H9 (cell line): Measurements from ENCODE around the gene IDI2. TPM values are rescaled to one million over a fixed set of nuclear protein-coding genes. Genes with fewer than 3 reads are reported as not detected.
A peak's percentile ranks its signal among the peaks of the same experiment; 100 is the strongest.

Experiments
- DNase-seq: peaks from one replicate; pipeline ENCODE4 v3.0.0-alpha.2; 2017
- H2AFZ ChIP-seq: one replicate; pipeline ENCODE4 v1.6.1; 2013; ENCODE audit warnings: mild to moderate bottlenecking, low read length, control low read depth, moderate library complexity
- H2AK5ac ChIP-seq: 2 replicates; pipeline ENCODE4 v1.6.1; 2013; ENCODE audit warnings: low read length, control low read depth, mixed read lengths; ENCODE audit not compliant: insufficient read length
- H2BK120ac ChIP-seq: one replicate; pipeline ENCODE4 v1.6.1; 2013; ENCODE audit warnings: low read depth, mild to moderate bottlenecking, low read length, control low read depth, inconsistent platforms; ENCODE audit not compliant: poor library complexity, severe bottlenecking
- H2BK12ac ChIP-seq: 2 replicates; pipeline ENCODE4 v1.6.1; 2013; ENCODE audit warnings: low read length, control low read depth, mixed read lengths, low read depth; ENCODE audit not compliant: insufficient read length
- H2BK15ac ChIP-seq: 2 replicates; pipeline ENCODE4 v1.6.1; 2013; ENCODE audit warnings: low read depth, low read length, control low read depth
- H2BK20ac ChIP-seq: one replicate; pipeline ENCODE4 v1.6.1; 2013; ENCODE audit warnings: low read depth, mild to moderate bottlenecking, low read length, control low read depth, inconsistent platforms; ENCODE audit not compliant: poor library complexity, severe bottlenecking
- H2BK5ac ChIP-seq: 2 replicates; pipeline ENCODE4 v1.6.1; 2013; ENCODE audit warnings: low read length, control low read depth, mixed read lengths; ENCODE audit not compliant: insufficient read length
- H3K14ac ChIP-seq: 2 replicates; pipeline ENCODE4 v1.6.1; 2013; ENCODE audit warnings: low read length, control low read depth; ENCODE audit not compliant: insufficient read depth
- H3K18ac ChIP-seq: 2 replicates; pipeline ENCODE4 v1.6.1; 2013; ENCODE audit warnings: low read depth, mild to moderate bottlenecking, mixed read lengths, low read length, control low read depth; ENCODE audit not compliant: insufficient read length
- H3K23ac ChIP-seq: 2 replicates; pipeline ENCODE4 v1.6.1; 2013; ENCODE audit warnings: low read length, control low read depth, mixed read lengths, low read depth; ENCODE audit not compliant: insufficient read length
- H3K23me2 ChIP-seq: 2 replicates; pipeline ENCODE4 v1.6.1; 2013; ENCODE audit warnings: low read depth, mild to moderate bottlenecking, mixed read lengths, low read length, control low read depth; ENCODE audit not compliant: insufficient read length, poor library complexity, severe bottlenecking
- H3K27ac ChIP-seq: 2 replicates; pipeline ENCODE4 v1.5.1; 2013; ENCODE audit warnings: low read length, control low read depth, mixed read lengths, low read depth; ENCODE audit not compliant: insufficient read length
- H3K27me3 ChIP-seq: 2 replicates; pipeline ENCODE4 v1.6.1; 2013; ENCODE audit warnings: low read length, control low read depth, inconsistent platforms; ENCODE audit not compliant: insufficient read depth
- H3K4ac ChIP-seq: 2 replicates; pipeline ENCODE4 v1.6.1; 2013; ENCODE audit warnings: low read depth, mild to moderate bottlenecking, control low read depth, inconsistent platforms, low read length, moderate library complexity
- H3K4me1 ChIP-seq: 2 replicates; pipeline ENCODE4 v1.6.1; 2013; ENCODE audit warnings: low read length, control low read depth, inconsistent platforms; ENCODE audit not compliant: insufficient read depth
- H3K4me2 ChIP-seq: 2 replicates; pipeline ENCODE4 v1.6.1; 2013; ENCODE audit warnings: low read length, control low read depth, mixed read lengths; ENCODE audit not compliant: insufficient read length, insufficient read depth
- H3K56ac ChIP-seq: 2 replicates; pipeline ENCODE4 v1.6.1; 2013; ENCODE audit warnings: low read depth, mild to moderate bottlenecking, mixed read lengths, low read length, control low read depth; ENCODE audit not compliant: insufficient read length
- H3K79me1 ChIP-seq: 2 replicates; pipeline ENCODE4 v1.6.1; 2013; ENCODE audit warnings: low read depth, mild to moderate bottlenecking, moderate library complexity, low read length, control low read depth, inconsistent platforms; ENCODE audit not compliant: insufficient read depth, poor library complexity, severe bottlenecking
- H3K79me2 ChIP-seq: 2 replicates; pipeline ENCODE4 v1.6.1; 2013; ENCODE audit warnings: low read length, control low read depth, inconsistent platforms; ENCODE audit not compliant: insufficient read depth
- H3K9ac ChIP-seq: 2 replicates; pipeline ENCODE4 v1.6.1; 2013; ENCODE audit warnings: low read length, control low read depth, mixed read lengths; ENCODE audit not compliant: insufficient read length; ENCODE audit errors: extremely low read depth
- H3K9me3 ChIP-seq: one replicate; pipeline ENCODE4 v1.6.1; 2013; ENCODE audit warnings: low read depth, low read length, inconsistent platforms; ENCODE audit not compliant: control insufficient read depth
- H3T11ph ChIP-seq: one replicate; pipeline ENCODE4 v1.6.1; 2013; ENCODE audit warnings: mild to moderate bottlenecking, low read length, control low read depth, inconsistent platforms
- H4K20me1 ChIP-seq: one replicate; pipeline ENCODE4 v1.6.1; 2013; ENCODE audit not compliant: control insufficient read depth, insufficient read length, insufficient read depth
- H4K5ac ChIP-seq: 2 replicates; pipeline ENCODE4 v1.6.1; 2013; ENCODE audit warnings: low read depth, mild to moderate bottlenecking, mixed read lengths, low read length, control low read depth; ENCODE audit not compliant: insufficient read length
- H4K8ac ChIP-seq: replicated peaks from 2 replicates; pipeline ENCODE4 v1.6.1; 2013; ENCODE audit warnings: low read length, control low read depth, mixed read lengths, low read depth; ENCODE audit not compliant: insufficient read length
- H4K91ac ChIP-seq: 2 replicates; pipeline ENCODE4 v1.6.1; 2013; ENCODE audit warnings: low read depth, mild to moderate bottlenecking, moderate library complexity, mixed read lengths, low read length, control low read depth; ENCODE audit not compliant: insufficient read length
- H3K27ac Mint-ChIP-seq, 3 experiments: 2 replicates in 2 of 3; 3 replicates in 1 of 3; pipeline ENCODE4 v1.8.0; 2020 to 2021; ENCODE audit warnings: mixed read lengths in 3 of 3, mild to moderate bottlenecking in 1 of 3, moderate library complexity in 1 of 3
- H3K27me3 Mint-ChIP-seq: 2 replicates; pipeline ENCODE4 v1.8.0; 2021; ENCODE audit warnings: low read depth, mild to moderate bottlenecking, moderate library complexity, mixed read lengths
- H3K36me3 Mint-ChIP-seq, 3 experiments: 2 replicates in 2 of 3; 3 replicates in 1 of 3; pipeline ENCODE4 v1.8.0; 2020 to 2021; ENCODE audit warnings: low read depth in 3 of 3, mixed read lengths in 3 of 3; ENCODE audit not compliant: insufficient read depth in 1 of 3
- H3K4me1 Mint-ChIP-seq, 2 experiments: 2 replicates each; pipeline ENCODE4 v1.8.0; 2020; ENCODE audit warnings: mixed read lengths in 2 of 2
- H3K4me3 Mint-ChIP-seq, 2 experiments: 2 replicates in 1 of 2; 3 replicates in 1 of 2; pipeline ENCODE4 v1.8.0; 2020 to 2021; ENCODE audit warnings: mild to moderate bottlenecking in 2 of 2, mixed read lengths in 2 of 2, moderate library complexity in 1 of 2
- H3K9me3 Mint-ChIP-seq, 2 experiments: 2 replicates in 1 of 2; 3 replicates in 1 of 2; pipeline ENCODE4 v1.8.0; 2020; ENCODE audit warnings: mild to moderate bottlenecking in 2 of 2, mixed read lengths in 2 of 2, moderate library complexity in 1 of 2
- CTCF ChIP-seq: fragments of 200-600 bp; sonication (generic); conservative IDR thresholded peaks from 3 replicates; pipeline ENCODE4 v1.8.0; 2021; ENCODE audit warnings: antibody characterized with exemption, mild to moderate bottlenecking
- WGBS: extraction: QIAGEN DNeasy Blood & Tissue Kit; methylation state at CpG from one replicate; pipeline ENCODE4 v1.1.7; 2013; ENCODE audit warnings: missing lambda C conversion rate, low lambda C conversion rate, mixed read lengths; ENCODE audit not compliant: insufficient read length; ENCODE audit errors: extremely low coverage; 5-methylcytosine and 5-hydroxymethylcytosine counted together
- total RNA-seq: library from RNA; stranded (reverse); gene quantifications from 2 replicates; pipeline ENCODE4 v1.2.1, GENCODE V29; 2021

Gene IDI2
- total RNA-seq, 1 experiment from 2014 or later: not detected

- no peak overlapping the region for H3K4me2 ChIP-seq
- H3K9ac ChIP-seq: no peak overlapping the region
- no peak overlapping the region for H3K56ac ChIP-seq
- no peak overlapping the region for H4K91ac ChIP-seq
- H3K4me1 Mint-ChIP-seq: peaks cover 19 to 33% of the 10 kb centered on the region in 2 experiments
- WGBS: no CpG with 5 or more reads among the region's 12 CpGs
- H3K9me3 Mint-ChIP-seq: peaks cover 3 to 11% of the 10 kb centered on the region in 2 experiments; a peak in 2 of 5 replicates
- no peak overlapping the region for H4K8ac ChIP-seq
- H3K27me3 ChIP-seq: no peaks in the 10 kb centered on the region
- no peak overlapping the region for H2BK5ac ChIP-seq
- H3K79me1 ChIP-seq: no peaks in the 10 kb centered on the region
- H3K4me1 ChIP-seq: no peaks in the 10 kb centered on the region
- H2BK120ac ChIP-seq: no peak overlapping the region
- H3K27ac Mint-ChIP-seq: 0 out of 7 replicates have a peak overlapping the region, but pooled peaks of 1 of the 3 experiments have one; percentile 7
- no peaks in the 10 kb centered on the region for H3K9me3 ChIP-seq
- peak overlapping the region in 1 of 2 experiments; percentile 11; a peak in 1 of 5 replicates for H3K4me3 Mint-ChIP-seq
- H3K23ac ChIP-seq: no peak overlapping the region
- no peak overlapping the region for H3K27ac ChIP-seq
- H3K23me2 ChIP-seq: no peaks in the 10 kb centered on the region
- H3K27me3 Mint-ChIP-seq: peaks cover 3% of the 10 kb centered on the region
- no peak overlapping the region for H4K5ac ChIP-seq
- H3K4ac ChIP-seq: no peak overlapping the region
- no peak overlapping the region for H2BK20ac ChIP-seq
- no peak for DNase-seq
- H2BK12ac ChIP-seq: no peak overlapping the region
- H3T11ph ChIP-seq: no peak overlapping the region
- H3K36me3 Mint-ChIP-seq: peaks cover 0 to 9% (median 3%) of the 10 kb centered on the region in 3 experiments; a peak in 3 of 7 replicates
- no peak for TF ChIP-seq CTCF
- no peaks in the 10 kb centered on the region for H3K79me2 ChIP-seq
- H2BK15ac ChIP-seq: no peak overlapping the region
- H3K18ac ChIP-seq: no peak overlapping the region
- H2AFZ ChIP-seq: no peak overlapping the region
- no peak overlapping the region for H2AK5ac ChIP-seq
- H3K14ac ChIP-seq: no peak overlapping the region
- no peaks in the 10 kb centered on the region for H4K20me1 ChIP-seq
Measured at GRCh38 chr10:971613-972012, 54.0 kb downstream of the IDI2 start.
